ENCODE data around the gene PPP1R1C.

The PPP1R1C gene

DNA sequence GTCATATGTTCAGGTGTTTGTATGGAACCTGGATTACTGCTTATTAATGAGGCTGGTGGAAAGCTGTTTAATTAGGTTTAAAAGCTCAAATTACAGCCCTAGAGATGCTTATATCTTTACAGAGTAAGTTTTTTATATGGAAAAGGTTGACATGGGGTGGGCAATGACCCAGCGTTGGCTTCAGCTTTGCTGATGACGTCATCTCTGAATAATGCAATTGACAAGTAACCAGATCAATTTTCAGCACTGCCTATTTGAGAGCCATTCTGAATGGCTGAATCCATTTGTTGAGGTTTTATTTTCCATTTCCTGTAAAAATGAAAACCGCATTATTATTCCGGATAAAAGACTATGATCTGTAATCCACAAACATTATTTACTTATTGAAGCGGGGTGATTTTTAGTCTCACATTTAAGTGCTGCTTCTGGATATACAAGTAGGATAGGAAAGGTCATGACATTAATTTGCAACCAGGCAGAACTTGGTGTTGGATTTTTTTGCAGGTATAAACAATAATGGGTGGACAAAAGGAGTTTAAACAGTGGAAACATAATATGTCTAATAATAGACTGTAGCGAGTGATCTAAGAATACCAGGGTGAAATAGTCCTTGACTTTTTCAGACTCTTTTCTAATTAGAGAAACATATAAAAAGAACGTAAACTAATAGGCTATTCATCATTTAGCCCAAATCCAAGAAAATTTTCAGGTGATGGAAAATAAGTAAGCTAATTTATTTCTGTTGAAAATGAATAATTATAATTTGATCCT lies 2.7 kb downstream of the PPP1R1C start:
- Histone ChIP-seq H3K27ac (no peak overlapping the region), H3K4me3 (no peak overlapping the region)
- TF ChIP-seq, protein P1, sequence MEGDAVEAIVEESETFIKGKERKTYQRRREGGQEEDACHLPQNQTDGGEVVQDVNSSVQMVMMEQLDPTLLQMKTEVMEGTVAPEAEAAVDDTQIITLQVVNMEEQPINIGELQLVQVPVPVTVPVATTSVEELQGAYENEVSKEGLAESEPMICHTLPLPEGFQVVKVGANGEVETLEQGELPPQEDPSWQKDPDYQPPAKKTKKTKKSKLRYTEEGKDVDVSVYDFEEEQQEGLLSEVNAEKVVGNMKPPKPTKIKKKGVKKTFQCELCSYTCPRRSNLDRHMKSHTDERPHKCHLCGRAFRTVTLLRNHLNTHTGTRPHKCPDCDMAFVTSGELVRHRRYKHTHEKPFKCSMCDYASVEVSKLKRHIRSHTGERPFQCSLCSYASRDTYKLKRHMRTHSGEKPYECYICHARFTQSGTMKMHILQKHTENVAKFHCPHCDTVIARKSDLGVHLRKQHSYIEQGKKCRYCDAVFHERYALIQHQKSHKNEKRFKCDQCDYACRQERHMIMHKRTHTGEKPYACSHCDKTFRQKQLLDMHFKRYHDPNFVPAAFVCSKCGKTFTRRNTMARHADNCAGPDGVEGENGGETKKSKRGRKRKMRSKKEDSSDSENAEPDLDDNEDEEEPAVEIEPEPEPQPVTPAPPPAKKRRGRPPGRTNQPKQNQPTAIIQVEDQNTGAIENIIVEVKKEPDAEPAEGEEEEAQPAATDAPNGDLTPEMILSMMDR (IDR thresholded peaks at IDR 0.05) = no peak
- DNase-seq (ENCODE audit: low spot score) = no peak

DNA sequence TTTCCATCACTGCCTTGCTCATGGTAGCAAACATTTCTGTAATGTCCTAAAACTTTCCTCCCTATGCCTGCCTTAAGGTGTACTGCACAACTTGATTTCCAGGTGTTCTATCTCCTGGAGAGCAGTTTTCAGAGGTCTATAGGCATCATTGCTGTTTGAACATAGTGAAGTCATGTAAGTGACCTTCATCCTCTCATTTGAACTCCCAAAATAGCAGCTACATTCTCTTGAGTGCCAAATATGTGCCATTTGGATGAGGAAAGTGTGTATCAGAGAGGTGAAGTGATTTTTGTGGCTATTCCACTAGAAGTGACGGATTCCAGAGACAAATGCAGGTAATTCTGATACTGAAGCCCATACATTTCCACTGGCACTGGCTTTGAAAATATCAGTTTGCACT lies 3.4 kb downstream of the PPP1R1C start:
- H3K27ac ChIP-seq = no peak overlapping the region
- no peak for DNase-seq (ENCODE audit: low spot score)
- H3K4me3 ChIP-seq = no peak overlapping the region
- TF ChIP-seq, protein P1 (IDR thresholded peaks at IDR 0.05) = no peak

DNA sequence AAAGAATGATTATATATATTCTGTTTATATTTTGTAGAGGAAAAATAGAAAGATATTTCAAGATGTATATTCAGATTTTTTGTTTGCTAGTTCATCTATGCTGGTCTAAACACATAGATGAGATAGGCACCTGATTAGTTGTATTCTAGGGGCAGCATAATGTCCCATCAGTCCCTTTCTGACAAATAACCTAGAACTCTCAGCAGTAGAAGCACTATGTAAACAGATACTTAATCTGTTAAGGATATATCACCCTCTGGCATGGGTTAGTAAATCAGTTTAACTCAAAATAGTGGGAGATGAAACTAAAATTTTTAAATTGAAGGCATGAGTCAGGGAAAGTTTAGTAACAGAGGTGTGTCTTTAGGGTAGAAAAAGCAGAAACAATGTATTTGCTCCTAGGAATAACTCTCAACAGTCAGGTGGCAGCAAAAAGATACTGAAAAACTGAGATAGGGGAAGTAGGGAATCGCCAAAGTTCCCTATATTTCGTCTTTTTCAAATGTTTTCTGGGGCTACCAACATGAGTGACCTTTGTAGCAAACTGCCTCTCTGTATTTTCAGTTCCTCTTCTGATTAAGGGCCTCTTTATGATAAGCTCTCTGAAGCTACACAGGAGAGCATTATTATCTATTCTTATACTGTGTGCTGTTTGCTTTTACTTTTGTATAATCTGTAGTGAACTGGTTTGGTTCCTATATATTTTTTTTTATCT lies 5.7 kb downstream of the PPP1R1C start:
- TF ChIP-seq, protein P1 (IDR thresholded peaks at IDR 0.05) = no peak
- no peak for DNase-seq (ENCODE audit: low spot score)
- no peak overlapping the region for H3K4me3 ChIP-seq
- H3K27ac ChIP-seq = no peak overlapping the region

DNA sequence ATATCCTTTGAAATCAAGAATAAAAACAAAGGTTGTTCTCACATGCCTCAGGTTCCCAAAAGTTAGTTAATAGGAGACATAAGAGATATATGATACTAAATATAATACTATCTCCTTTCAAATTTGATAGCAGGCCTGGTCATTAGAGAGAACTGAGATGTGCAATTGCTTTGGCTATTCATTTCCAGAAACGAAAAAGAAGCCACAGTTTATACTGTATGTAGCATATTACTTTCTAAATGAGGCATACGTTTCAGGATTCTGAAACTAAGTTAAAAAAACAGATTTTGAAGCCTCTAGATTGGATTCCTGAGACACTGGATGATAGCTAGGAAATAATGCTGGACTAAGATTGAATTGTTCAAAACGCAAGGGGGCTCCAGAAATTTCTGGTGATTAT lies 7.1 kb downstream of the PPP1R1C start:
- TF ChIP-seq, protein P1 (IDR thresholded peaks at IDR 0.05) = no peak
- no peak overlapping the region for H3K4me3 ChIP-seq
- DNase-seq (ENCODE audit: low spot score) = no peak
- H3K27ac ChIP-seq = no peak overlapping the region

DNA sequence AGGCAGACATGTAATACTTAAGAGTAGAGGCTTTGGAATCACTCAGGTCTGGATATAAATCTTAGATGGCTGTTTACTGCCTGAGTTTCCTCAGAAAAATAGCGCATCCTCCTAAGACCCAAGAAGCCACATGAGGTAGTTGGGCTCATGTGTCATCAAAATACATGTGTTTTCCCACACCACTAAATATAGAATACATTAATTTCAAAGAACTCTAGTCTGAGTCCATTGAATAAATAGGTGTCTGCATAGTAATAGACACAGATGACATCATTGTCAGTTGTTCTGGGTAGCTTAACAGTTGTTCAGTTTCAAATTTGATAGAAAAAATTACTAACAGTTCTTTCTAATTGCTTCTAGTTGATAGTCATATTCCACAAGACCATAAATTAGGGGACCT lies 9.6 kb downstream of the PPP1R1C start:
- DNase-seq (ENCODE audit: low spot score) = no peak
- H3K27ac ChIP-seq = no peak overlapping the region
- no peak overlapping the region for H3K4me3 ChIP-seq
- TF ChIP-seq, protein P1 (IDR thresholded peaks at IDR 0.05) = no peak

DNA sequence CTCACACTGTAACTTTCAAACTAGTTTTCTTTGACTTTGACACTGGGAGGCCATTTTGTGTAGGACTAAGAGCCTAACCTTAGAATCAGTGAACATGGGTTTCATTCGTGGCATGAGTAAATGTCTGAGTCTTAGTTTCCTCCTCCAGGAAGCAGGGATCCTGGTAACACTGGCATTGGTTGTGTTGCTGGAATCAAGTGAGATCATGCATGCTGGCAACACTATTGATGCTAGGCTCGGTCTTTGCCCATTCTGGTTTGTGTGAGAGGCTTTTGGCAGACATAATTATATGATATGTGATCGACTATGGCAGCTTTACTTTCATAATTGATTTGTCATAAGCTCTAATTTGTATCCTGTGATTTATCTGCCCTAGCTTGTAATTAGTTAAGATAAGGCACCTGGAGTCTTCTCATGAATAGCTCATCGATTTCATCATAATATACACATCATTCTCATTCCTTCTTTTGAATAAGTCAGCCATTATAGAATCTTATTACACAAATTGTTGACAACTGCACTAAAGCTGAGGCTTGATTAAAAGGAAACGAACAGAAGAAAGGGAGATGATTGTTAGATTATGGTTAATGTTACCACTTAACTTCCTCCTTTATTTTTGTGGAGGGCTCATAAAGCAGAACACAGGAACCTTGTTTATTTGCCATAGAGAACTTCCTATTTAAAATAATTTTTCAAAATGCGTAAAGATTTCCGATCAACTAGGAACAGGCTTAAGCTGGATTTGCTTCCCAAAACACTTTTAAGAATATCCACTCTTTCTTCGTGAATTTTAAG lies 12.6 kb downstream of the PPP1R1C start:
- DNase-seq (ENCODE audit: low spot score) = no peak
- H3K4me3 ChIP-seq = no peak overlapping the region
- TF ChIP-seq, protein P1 (IDR thresholded peaks at IDR 0.05) = no peak
- H3K27ac ChIP-seq = no peak overlapping the region

All from coronary artery (tissue), 2 donors.